Transverse colon (tissue), 4 donors: ENCODE results near the gene DOCK1.

ENCODE experiments used
- EP300 ChIP-seq: sonication (generic); formaldehyde crosslinking; IDR thresholded peaks from one replicate; pipeline ENCODE4 v1.6.1; 2017; ENCODE audit warnings: antibody characterized with exemption, low read depth
- POLR2A ChIP-seq: fragments of 450-650 bp; IDR thresholded peaks from one replicate; pipeline ENCODE4 v1.6.1; 2016; ENCODE audit warnings: antibody characterized with exemption, mild to moderate bottlenecking, moderate library complexity
- POLR2AphosphoS5 ChIP-seq, 3 donors: sonication (generic); formaldehyde crosslinking; IDR thresholded peaks; one replicate each; pipeline ENCODE4 v1.6.1; 2016; ENCODE audit warnings: antibody characterized with exemption in 3 of 3
- TF ChIP-seq, protein P1 (sequence below), 5 experiments: fragments of 200-600 bp in 3 of 5; fragments of 450-650 bp in 2 of 5; sonication (generic) in 3 of 5; IDR thresholded peaks; 1 replicate in 2 of 5; 2 replicates in 3 of 5; pipeline ENCODE4 v1.5.1; 2016 to 2017; ENCODE audit warnings: antibody characterized with exemption in 5 of 5, inconsistent platforms in 3 of 5, mild to moderate bottlenecking in 2 of 5, moderate library complexity in 1 of 5

DNA sequence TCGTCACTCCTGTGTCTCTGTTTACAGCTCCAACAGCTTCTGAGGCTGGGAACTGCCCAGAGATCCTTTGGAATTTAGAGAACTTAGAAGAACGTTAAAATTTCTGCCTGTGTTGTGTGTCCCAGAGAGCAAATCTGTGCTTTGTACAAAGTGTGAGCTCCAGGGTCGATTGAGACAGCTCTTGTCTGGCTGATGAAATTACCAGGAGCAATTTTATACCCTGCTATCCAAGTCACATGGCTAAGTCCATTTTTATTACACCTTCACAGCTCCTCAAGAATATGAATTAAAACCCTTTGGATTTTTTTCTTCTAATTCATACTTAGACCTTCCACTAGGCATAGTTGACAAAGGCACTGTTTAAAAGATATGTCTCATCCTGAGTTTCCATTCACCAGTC, 337.7 kb downstream of the DOCK1 start:
- TF ChIP-seq, protein P1, sequence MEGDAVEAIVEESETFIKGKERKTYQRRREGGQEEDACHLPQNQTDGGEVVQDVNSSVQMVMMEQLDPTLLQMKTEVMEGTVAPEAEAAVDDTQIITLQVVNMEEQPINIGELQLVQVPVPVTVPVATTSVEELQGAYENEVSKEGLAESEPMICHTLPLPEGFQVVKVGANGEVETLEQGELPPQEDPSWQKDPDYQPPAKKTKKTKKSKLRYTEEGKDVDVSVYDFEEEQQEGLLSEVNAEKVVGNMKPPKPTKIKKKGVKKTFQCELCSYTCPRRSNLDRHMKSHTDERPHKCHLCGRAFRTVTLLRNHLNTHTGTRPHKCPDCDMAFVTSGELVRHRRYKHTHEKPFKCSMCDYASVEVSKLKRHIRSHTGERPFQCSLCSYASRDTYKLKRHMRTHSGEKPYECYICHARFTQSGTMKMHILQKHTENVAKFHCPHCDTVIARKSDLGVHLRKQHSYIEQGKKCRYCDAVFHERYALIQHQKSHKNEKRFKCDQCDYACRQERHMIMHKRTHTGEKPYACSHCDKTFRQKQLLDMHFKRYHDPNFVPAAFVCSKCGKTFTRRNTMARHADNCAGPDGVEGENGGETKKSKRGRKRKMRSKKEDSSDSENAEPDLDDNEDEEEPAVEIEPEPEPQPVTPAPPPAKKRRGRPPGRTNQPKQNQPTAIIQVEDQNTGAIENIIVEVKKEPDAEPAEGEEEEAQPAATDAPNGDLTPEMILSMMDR (IDR thresholded peaks at IDR 0.05): no peak
- no peak for TF ChIP-seq POLR2AphosphoS5 (IDR thresholded peaks at IDR 0.05)
- no peak for TF ChIP-seq EP300
- no peak for TF ChIP-seq POLR2A
